HG02642 (cell line): ENCODE measurements around the gene GNAL.

Experiments used
- ATAC-seq: cut with Tn5 transposase; IDR thresholded peaks from one replicate; pipeline ENCODE4 v1.9.1; 2021; ENCODE audit warnings: mild to moderate bottlenecking; ENCODE audit not compliant: unreplicated experiment, poor library complexity

GNAL gene

GRCh38 chr18:11719050-11719449 lies 30.0 kb downstream of the GNAL start:
- ATAC-seq = no peak

DNA sequence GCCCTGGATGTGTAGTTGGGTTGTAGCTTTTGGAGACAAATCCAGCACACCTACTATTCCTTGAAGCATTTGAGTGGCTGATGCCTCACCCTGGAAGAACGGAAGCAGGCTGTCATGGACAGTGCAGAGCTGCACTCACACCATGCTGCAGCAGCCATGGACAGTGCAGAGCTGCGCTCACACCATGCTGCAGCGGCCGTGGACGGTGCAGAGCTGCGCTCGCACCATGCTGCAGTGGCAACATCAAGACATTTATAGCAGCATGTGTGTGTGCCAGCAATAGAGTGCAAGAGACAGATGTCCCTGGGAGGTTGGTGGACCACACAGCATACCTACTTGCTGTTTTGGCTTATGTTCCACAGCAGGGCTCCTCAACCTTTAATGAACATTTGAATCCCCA lies 30.6 kb downstream of the GNAL start:
- no peak for ATAC-seq

DNA sequence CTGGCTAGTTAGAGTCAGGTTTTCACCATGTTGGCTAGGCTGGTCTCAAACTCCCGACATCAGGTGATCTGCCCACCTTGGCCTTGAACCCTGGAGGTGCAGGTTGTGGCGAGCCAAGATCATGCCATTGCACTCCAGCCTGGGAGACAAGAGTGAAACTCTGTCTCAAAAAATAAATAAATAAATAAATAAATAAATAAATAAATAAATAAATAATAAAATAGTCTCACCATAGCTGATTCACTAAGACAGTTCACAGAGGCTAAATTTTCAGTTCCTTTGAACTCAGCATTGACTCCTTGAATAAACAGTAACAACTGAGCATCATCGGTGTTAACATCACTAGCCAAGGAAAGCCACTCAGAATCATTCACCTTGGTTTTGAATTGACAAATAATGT lies 32.7 kb downstream of the GNAL start:
- no peak for ATAC-seq

DNA sequence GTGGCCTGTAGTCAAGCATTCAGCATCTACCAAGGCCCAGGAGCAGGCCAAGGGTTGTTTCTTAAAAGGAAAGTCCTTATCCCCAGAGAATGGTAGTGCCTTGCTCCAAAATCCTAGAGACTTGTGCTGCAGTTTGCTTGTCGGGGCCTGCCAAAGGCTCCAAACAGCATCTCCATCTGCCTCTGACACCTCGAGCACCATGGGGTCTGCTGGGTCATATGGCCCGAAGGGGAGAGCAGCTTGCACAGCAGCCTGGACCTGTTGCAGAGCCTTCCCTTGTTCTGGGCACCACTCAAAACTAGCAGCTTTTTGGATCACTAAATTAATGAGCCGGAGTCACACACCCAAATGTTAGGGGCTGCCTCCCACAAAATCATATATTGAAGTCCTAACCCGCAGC lies 35.7 kb downstream of the GNAL start:
- ATAC-seq = no peak

DNA sequence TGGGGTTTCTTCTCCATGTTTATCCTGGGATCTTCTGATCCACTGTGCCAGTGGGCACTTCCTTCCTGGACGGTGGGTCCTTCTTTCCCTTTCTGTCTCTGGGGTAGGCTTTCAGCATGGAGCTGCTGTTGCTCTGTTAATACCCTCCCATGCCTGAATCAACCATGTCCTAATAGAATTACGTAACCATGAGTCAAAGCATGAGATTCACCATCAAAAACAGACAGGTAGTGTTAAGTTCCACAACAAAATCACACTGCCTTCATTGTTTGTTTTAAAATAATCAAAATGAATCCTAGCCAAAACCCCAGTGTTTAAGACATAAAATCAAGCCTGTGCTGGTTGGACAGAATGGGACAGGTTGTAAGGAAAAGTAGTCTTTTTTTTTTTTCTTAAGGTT lies 37.5 kb downstream of the GNAL start:
- no peak for ATAC-seq

GRCh38 chr18:11728249-11728648 lies 39.2 kb downstream of the GNAL start:
- ATAC-seq = no peak

DNA sequence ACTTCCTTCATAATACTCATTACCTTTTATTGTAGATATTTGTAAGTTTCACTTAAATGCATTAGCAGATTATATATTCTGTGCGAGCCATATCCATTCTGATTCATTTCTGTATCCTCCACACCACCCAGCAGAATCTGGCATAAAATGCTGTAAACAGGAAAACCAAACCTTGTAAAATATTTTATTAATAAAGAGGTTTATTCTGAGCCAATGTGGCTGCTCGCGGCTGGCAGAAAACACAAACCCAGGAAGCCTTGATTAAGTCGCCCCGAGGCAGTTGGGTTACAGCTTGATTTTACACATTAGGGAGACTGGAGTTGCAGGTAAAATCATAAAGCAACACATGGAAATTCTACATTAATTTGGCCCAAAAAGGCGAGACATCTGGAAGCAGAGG lies 40.5 kb downstream of the GNAL start:
- ATAC-seq = no peak

DNA sequence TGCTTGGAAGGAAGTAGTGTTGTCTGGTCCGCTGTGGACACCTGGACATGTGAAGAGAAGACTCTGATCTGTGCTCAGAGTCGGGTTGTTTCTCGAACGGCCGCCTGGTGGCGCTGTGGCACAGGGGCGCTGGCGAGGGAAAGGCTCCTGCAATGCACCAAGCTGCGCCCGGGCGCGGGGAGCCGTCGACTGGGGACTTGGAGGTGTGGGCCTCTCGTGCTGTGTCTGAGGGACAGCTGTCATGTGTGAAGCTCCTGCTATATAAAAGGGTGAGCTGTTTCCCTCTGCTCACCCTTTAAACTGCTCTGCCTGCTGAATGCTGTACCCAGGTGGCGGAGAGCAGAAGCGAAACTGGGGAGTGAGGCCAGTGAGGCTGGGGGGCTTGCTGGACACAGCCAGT lies 44.0 kb downstream of the GNAL start:
- peak; percentile 64 for ATAC-seq

GRCh38 chr18:11736656-11737055 lies 47.6 kb downstream of the GNAL start:
- no peak for ATAC-seq

GRCh38 chr18:11739893-11740292 lies 50.8 kb downstream of the GNAL start:
- no peak for ATAC-seq

DNA sequence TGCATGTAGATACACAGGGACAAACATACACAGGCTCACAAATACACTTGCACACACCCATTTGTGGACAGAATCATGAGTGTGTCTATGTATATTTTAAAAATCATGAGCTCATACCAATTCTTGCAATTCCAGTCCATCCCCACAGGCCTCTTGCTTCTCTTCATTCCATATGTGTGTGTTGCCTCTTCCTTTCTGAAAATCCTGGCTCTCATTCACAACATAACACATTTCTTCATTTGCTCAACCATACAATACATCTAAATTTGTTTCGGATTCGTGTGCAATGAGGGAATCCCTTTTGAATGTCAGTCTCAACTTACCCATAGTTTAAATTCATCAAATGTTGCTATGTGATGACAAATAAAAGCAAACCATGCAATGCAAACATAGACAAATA lies 51.4 kb downstream of the GNAL start:
- ATAC-seq = no peak

DNA sequence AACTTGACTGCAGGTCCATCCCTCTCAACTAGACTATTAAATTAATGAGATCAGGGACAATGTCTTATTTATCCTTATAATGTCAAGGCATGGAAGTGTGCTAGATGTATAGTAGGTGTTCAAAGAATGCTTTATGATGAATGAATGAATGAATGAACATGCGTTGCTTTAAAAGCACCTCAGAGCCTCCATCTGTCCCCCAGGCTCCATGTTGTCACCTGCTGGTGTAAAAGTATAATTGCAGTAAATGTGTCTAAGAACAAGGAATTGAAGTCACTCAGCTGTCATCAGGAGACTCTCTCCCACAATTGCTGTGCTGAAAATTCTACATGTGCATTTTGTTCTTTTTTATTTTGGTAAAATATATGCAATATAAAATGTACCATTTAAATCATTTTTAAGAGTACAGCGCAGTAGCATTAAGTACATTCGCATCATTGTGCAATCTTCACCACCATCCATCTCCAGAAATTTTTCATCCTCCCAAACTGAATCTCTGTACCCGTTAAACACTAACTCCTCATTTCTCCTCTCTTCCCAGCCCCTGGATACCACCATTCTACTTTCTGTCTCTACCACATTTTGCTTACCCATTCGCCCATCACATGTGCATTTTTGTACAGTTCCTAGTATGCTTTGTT lies 52.6 kb downstream of the GNAL start:
- no peak for ATAC-seq

- ATAC-seq = no peak
These were observed 56.5 kb downstream of the GNAL start for GRCh38 chr18:11745521-11745920.

DNA sequence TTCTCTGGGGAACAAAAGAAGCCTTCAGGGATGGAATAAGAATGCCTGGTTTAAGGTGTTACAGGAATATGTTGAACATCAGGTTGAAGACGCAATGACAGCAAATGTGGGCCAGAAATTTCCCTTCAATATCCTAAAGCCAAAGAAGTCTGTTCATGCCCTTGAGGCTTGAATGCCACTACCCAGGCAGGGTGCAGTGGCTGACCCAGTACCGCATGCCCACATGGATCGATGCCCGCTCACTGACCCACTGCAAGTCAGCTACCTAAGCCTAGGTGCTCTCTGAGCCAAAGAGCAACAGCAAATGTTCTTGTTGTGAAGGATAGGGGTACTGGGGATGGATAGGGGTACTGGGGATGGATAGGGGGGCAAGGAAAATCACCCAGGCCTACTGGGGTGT lies 58.2 kb downstream of the GNAL start:
- no peak for ATAC-seq

GRCh38 chr18:11747731-11748130 lies 58.7 kb downstream of the GNAL start:
- ATAC-seq = no peak

GRCh38 chr18:11749305-11749704 lies 60.2 kb downstream of the GNAL start:
- ATAC-seq = no peak

- ATAC-seq = no peak
These were observed 61.1 kb downstream of the GNAL start for GRCh38 chr18:11750171-11750570.

- ATAC-seq = no peak
These were observed 61.7 kb downstream of the GNAL start for GRCh38 chr18:11750581-11751310.

DNA sequence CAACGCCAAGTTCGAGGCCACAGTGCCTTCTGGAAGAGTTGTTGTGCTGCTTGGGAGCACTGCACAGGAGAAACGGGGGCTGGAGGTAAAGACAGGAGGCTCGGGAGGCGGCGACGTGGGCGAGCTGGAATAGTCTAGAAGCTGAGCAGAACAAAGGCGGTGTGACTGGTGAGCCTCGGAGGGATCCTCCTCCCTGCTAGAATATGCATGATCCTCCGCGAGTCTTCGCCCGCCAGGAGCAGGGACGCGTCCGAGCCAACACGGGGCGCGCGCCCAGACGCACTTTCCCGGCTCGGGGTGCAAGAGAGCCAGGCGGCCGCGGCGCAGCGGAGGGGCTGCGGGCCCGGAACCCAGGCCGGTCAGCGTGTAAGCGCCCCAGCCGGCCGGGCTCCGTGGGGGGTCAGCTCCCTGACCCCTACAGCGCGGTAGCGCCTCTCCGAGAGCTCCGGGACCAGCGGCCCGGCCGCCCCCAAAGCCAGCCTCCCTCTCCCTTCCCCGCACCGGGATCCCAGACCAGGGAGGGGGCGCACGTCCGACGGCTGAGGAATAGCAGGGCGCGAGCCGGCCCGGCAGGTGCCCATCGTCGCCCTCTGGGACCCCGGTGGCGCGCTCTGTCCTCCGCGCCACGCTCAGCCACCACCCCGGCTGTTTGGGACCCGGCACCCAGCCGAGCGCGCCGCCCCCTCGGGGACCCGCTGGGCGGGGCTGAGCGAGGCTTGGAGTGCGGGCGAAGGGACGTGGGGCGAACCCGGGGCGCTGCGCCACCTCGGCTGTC lies 62.5 kb downstream of the GNAL start:
- no peak for ATAC-seq

DNA sequence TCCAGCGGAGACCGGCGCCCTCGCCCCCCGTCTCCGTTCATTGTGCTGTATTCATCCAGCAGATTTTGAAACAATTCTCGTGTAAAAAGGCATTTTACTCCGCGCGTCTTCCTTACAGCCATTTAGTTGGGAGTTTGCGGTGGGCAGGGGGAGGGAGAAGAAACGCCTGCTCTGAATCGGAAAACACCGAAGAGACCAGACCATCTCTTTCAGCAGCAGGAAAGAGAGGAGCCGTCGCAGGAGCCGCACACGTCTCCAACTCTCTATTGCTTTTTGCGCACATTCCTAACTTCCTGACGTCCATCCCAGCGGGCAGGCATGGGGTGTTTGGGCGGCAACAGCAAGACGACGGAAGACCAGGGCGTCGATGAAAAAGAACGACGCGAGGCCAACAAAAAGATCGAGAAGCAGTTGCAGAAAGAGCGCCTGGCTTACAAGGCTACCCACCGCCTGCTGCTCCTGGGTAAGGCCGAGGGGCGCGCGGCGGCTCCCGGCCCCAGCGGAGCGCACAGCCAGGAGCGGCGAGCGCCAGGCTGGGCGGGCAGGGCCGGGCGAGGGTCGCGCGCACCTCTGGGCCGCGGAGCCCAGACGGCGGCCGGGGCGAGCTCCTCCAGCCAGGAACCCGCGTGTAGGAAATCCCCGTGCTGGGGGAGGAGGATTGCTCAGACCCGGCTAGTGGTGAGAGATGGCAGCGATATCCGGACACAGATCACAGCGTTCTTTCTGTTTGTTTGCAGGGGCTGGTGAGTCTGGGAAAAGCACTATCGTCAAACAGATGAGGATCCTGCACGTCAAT lies 63.2 kb downstream of the GNAL start:
- no peak for ATAC-seq

DNA sequence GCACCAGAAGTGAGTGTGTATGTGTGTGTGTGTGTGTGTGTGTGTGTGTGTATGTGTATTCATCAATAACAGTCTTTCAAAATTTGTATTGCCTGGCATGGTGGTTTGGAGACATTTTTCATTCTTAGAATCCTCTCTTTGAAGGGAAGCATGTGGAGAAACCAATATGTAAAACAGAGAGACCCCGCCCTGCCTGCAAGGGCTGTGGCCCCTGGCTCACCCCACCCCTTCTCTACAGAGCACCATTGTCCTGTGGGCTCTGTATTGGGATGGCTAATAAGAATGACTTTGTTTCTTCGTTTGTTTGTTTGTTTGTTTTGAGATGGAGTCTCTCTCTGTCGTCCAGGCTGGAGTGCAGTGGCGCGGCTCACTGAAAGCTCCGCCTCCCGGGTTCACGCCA lies 65.9 kb downstream of the GNAL start:
- no peak for ATAC-seq
